HG02588 (cell line): ENCODE data around the gene TMEM131L.

Experiments
- ATAC-seq: cut with Tn5 transposase; IDR thresholded peaks from one replicate; pipeline ENCODE4 v1.9.1; 2021; ENCODE audit warnings: mild to moderate bottlenecking, moderate library complexity; ENCODE audit not compliant: unreplicated experiment

TMEM131L gene

GRCh38 chr4:153684182-153684970 is 218.2 kb downstream of the TMEM131L start, which contains the start of gene TLR2:
Gene TLR2, plus strand, starts transcription at chr4:153684280. Its CDS starts 18,628 bp downstream, at chr4:153702908.
- peak; percentile 89 for ATAC-seq

GRCh38 chr4:153684971-153685371 is 218.8 kb downstream of the TMEM131L start:
- no peak for ATAC-seq
